GM23338 (cell line): ENCODE results near the gene SPECC1.

Experiments
- CREB1 ChIP-seq: fragments of 250-450 bp; sonication (Bioruptor Pico); IDR thresholded peaks from 2 replicates; pipeline ENCODE4 v1.5.0; 2020; ENCODE audit warnings: low read depth, mild to moderate bottlenecking, moderate library complexity
- CTCF ChIP-seq, 2 experiments: fragments of 200-600 bp in 1 of 2; sonication (generic) in 1 of 2; conservative IDR thresholded peaks; 2 replicates each; pipeline versions ENCODE4 v1.5.1 to v1.6.1; 2016 to 2017; ENCODE audit warnings: antibody characterized with exemption in 2 of 2, low read depth in 2 of 2, mild to moderate bottlenecking in 2 of 2, moderate library complexity in 1 of 2
- EZH2 ChIP-seq: fragments of 200-600 bp; sonication (generic); IDR thresholded peaks from one replicate; pipeline ENCODE4 v1.8.0; 2017; ENCODE audit warnings: antibody characterized with exemption, mild to moderate bottlenecking, low read depth; ENCODE audit not compliant: unreplicated experiment
- POLR2AphosphoS5 ChIP-seq: IDR thresholded peaks from 2 replicates; pipeline ENCODE4 v1.6.1; 2016; ENCODE audit warnings: antibody characterized with exemption, low read depth

- TF ChIP-seq CREB1 (CRISPR knock-in tag), result no peak
- no peak for TF ChIP-seq EZH2
- TF ChIP-seq CTCF (conservative IDR thresholded peaks at IDR 0.05; ENCODE audit: low read depth in 2 of 2), result no peak
- TF ChIP-seq POLR2AphosphoS5, result no peak
These were observed 235.5 kb downstream of the SPECC1 start for GRCh38 chr17:20244671-20245070.
